TTC549 (cell line): ENCODE data around the gene HSPA4L.

Experiments used
- FAIRE-seq: peaks from 2 replicates; lab custom pipeline; 2012; peaks lifted over from hg19 to GRCh38; lab: Jason Lieb, UNC

Gene HSPA4L

DNA sequence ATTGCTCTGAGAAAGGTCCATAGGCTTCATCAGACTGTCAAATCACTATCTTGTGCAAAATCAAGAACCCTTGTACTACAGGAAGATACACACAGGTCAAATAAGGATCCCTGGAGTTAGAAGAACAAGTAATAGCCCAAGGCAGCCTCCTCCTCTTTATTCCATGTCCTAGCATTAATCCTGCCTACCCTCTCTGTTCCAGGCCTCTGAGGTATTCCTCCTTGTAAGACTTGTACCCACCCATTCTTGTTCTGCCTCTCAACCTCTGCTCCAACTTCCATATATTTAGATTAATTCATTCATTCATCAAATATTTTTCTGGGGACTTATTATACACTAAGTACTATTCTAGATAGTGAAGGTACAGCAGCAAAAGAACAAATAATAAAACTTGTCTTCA is 88.2 kb downstream of the HSPA4L start:
- FAIRE-seq, result no peak

DNA sequence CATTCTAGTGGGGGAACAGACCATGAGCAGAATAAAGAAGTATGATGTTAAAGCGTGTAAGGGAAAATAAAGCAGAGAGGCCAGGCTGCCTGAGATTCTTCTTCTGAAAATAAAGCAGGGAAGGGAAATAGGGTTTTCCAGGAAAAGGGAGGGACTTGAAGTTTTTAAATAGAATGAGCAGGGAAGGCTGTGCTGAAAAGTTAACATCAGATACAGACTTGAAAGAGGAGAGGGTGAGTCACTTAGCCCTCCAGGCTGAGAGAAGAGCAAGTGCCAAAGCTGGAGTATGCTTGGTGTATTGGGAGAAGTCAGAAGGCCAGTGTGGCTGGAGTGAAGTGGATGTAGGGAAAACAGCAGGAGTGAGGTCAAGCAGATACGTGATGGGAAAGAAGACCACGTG is 88.6 kb downstream of the HSPA4L start:
- FAIRE-seq, result no peak

DNA sequence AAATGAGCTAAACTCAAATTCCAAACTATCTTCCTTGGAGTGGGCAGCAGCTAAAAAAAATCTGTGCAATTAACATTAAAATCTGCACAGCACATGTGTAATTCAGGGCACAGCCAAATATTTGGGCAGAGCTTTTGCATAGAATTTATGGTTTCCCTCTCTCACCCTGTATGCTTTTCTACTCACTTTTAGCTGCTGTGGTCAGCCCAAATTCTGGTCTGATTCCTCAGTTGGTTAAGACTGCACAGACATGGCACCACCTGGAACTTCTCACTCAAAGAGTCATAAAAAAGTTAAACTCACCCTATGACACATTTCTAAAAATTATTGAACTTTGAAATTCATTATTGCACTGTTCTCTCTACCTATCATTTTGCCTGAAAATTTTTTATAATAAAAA is 93.7 kb downstream of the HSPA4L start:
- FAIRE-seq, result no peak

DNA sequence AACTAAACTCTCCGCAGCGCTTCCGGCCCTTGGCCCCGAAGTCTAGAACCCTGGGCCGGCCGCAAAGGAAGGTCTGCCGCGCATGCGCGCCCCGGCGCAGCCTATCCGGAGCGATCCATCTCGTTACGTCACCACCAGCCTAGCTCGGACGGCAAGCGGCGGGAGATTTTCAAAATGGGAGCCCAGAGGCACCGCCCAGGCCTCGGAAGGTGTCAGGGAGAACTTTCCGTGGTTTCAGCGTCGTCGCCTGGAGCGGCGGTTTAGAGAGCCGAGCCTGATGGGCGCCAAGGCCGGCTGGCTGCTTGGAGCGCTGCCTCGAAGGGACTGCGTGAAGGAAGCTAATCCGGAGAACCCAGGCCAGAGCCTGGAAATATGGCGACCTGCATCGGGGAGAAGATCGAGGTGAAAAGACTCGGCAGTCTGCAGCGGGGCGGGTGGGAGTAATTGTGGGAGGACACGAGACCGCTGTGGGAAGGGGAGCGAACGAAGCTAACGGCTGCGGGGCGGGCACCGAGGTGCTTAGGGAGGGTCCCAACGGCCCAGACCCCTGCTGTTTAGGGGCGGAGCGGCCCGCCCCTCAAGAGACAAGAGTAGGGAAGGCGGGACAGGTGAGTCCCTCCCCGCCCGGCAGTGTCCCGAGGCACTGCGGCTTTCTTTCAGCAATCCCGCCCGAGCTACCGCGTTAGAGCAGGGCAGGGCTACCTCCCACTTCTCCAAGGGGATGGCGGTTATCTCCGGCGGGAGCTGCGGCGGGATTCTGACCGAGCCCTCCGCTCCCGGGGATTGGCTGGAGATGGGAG is 98.8 kb downstream of the HSPA4L start, which contains the start of gene PLK4:
Gene PLK4, plus strand, starts transcription at position 131 of the 800 bp plus-strand sequence. Its CDS starts 242 bp downstream, at position 373.
- FAIRE-seq, result peak; percentile 60

DNA sequence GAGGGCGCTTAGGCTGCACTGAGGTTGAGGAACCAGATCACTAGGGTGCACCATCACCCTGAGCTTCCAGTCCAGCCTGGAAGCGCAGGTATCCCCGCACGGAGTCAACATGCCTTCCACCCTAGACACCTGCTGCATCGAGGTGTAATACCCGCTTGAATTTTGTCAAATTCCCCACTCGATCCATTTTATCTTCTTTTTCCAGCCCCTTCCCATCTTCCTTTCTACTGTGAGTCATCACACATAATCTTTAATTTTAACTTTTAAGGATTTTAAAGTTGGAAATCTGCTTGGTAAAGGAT is 99.4 kb downstream of the HSPA4L start:
- FAIRE-seq, result no peak

DNA sequence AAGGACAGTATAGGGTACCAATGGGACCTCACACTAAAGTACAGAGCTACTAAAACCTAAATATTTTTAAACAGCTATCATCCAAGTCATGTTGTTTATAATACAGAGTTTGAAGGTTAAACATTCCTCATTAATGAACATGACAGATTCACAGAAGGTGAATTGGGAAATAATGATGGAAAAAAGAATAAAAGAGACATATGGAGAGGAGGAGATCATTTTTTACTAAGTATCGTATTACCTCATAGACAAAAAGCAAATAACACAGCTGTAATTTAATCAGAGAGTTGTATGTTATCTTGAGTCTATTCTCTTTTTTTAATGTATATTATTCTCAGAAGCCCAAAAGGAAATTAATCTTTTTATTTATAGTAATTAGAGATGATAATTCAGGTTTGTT is 106.4 kb downstream of the HSPA4L start:
- FAIRE-seq, result no peak

DNA sequence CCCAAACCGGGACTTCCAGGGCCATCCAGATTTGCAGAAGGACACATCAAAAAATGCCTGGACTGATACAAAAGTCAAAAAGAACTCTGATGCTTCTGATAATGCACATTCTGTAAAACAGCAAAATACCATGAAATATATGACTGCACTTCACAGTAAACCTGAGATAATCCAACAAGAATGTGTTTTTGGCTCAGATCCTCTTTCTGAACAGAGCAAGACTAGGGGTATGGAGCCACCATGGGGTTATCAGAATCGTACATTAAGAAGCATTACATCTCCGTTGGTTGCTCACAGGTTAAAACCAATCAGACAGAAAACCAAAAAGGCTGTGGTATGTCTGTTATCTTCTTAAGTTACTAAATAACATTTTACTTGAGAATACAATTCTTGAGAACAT is 107.8 kb downstream of the HSPA4L start:
- FAIRE-seq, result no peak
